GM20000 (cell line): ENCODE measurements around the gene NLRC3.
A peak's percentile ranks its signal among the peaks of the same experiment; 100 is the strongest.

ENCODE experiments used
- DNase-seq: peaks from one replicate; pipeline ENCODE4 v3.0.0; 2012; ENCODE audit warnings: low spot score
- CTCF ChIP-seq: IDR thresholded peaks from 2 replicates; pipeline ENCODE4 v1.5.1; 2012; ENCODE audit warnings: mild to moderate bottlenecking, control low read depth; ENCODE audit errors: extremely low read depth, missing control alignments

NLRC3 gene

DNA sequence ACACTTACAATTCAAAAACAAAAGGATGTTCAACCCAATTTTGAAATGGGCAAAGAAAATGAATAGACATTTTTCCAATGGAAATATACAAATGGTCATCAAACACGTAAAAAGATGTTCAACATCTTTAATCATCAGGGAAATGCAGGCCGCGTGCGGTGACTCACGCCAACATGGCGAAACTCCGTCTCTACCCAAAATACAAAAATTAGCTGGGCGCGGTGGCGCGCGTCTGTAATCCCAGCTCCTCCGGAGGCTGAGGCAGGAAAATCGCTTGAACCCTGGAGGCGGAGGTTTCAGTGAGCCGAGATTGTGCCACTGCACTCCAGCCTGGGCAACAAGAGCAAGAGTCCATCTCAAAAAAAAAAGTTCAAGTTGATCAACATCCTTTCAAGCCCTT, 78.2 kb downstream of the NLRC3 start:
- DNase-seq: no peak
- no peak for TF ChIP-seq CTCF

- TF ChIP-seq CTCF: no peak
- no peak for DNase-seq
Observed at GRCh38 chr16:3497771-3498170, 79.4 kb downstream of the NLRC3 start.

DNA sequence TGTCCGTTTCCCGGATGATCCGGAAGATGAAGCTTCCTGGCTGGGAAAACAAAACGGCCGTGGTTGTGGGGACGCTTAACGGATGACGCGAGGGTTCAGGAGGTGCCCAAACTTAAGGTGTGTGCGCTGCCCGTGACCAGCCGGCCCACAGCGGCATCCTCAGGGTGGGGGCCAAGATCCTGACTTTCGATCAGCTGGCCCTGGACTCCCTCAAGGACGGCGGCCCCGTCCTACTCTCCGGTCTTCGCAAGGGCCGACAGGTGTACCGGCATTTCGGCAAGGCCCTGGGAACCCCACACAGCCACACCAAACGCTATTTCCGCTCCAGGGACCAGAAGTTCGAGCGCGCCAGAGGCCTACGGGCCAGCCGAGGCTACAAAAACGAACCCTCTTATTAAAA, 80.8 kb downstream of the NLRC3 start:
- TF ChIP-seq CTCF: no peak
- no peak for DNase-seq

DNA sequence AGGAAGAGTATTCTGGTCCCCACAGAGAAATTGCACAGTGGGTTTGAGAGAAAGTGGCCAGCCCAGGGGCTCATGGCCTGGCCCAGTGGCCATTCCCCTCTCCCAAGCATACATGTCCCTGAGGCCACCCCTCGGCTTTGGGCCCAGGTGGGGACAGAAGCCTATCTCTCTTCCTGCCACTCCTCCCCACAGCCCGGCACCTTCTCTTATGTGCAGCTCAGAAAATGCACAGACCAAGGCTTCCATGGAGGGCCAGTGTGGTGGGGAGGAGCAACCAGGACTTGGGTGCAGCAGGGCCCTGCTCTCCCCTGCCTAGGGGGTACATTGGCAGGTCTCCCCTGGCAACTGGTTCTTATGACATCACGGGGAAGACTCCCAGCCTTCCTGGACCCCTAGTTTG, 82.0 kb downstream of the NLRC3 start, which contains the start of gene C16orf90:
TSS of gene C16orf90 (minus strand) at position 314 of the 400 bp plus-strand sequence. CDS start at position 246, 68 bp downstream.
- no peak for TF ChIP-seq CTCF

GRCh38 chr16:3494386-3494973, 82.7 kb downstream of the NLRC3 start:
- no peak for TF ChIP-seq CTCF
- DNase-seq: no peak

More for the DNA sequence above, 82.0 kb downstream of the NLRC3 start, which contains the start of gene C16orf90:
- DNase-seq: no peak

- TF ChIP-seq CTCF: no peak
- DNase-seq: no peak
Observed at GRCh38 chr16:3492356-3492755, 84.8 kb downstream of the NLRC3 start.

- DNase-seq: peak; percentile 62
Observed at GRCh38 chr16:3490911-3491629, 86.1 kb downstream of the NLRC3 start.

More at GRCh38 chr16:3490911-3491629, 86.1 kb downstream of the NLRC3 start:
- TF ChIP-seq CTCF: no peak
